Measurements from ENCODE around the gene CFAP299.
"Not testable (repeated sequence)": the region's sequence is repeated elsewhere in the genome, so short reads cannot be mapped to it uniquely, and the experiment has no call there.

CFAP299 gene

GRCh38 chr4:80313627-80314026 lies 21.9 kb upstream of the CFAP299 start:
- H3K27ac ChIP-seq (ENCODE audit: low read depth, low read length, poor library complexity, severe bottlenecking): no peak overlapping the region
- no peaks in the 10 kb centered on the region for H3K27me3 ChIP-seq (ENCODE audit: insufficient read depth, low read length)
- H3K79me2 ChIP-seq (ENCODE audit: insufficient read depth, low read length): no peaks in the 10 kb centered on the region
- no peaks in the 10 kb centered on the region for H4K20me1 ChIP-seq (ENCODE audit: insufficient read depth, low read length)
- TF ChIP-seq CTCF (IDR thresholded peaks at IDR 0.05; ENCODE audit: low read length) (no peak), EZH2 (IDR thresholded peaks at IDR 0.05; ENCODE audit: borderline replicate concordance, low read length) (no peak)
- H3K9me3 ChIP-seq (ENCODE audit: low read length): no peaks in the 10 kb centered on the region
- no peak overlapping the region for H2AFZ ChIP-seq (ENCODE audit: low read length)
- no peaks in the 10 kb centered on the region for H3K4me1 ChIP-seq (ENCODE audit: insufficient read depth, low read length, severe bottlenecking)
- no peak overlapping the region for H3K4me3 ChIP-seq (ENCODE audit: low read depth, low read length, poor library complexity, severe bottlenecking)
- H3K4me2 ChIP-seq (ENCODE audit: low read length): no peak overlapping the region
- no peak overlapping the region for H3K9ac ChIP-seq (ENCODE audit: low read length)
- H3K9me2 ChIP-seq (ENCODE audit: low read depth, low read length): no peaks in the 10 kb centered on the region; the same call in 1 of the 2 replicates
- H3K36me3 ChIP-seq (ENCODE audit: insufficient read depth, low read length): no peaks in the 10 kb centered on the region
- no peaks in the 10 kb centered on the region for H3F3A ChIP-seq (ENCODE audit: insufficient read depth, low read length)

DNA sequence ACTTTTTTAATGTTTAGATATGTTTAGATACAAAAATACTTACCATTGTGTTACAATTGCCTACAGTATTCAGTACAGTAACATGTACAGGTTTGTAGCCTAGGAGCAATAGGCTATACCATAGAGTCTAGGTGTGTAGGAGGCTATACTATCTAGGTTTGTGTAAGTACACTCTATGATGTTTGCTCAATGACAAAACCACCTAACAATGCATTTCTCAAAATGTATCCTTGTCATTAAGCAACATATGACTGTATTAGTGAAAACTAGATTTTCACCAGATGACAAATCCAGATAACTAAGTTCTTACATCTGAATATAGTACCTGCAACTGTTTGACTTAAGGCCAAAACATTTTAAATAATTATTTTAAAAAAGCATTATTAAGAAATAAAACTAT lies 19.7 kb upstream of the CFAP299 start:
- not testable (repeated sequence) for H3K27ac ChIP-seq (ENCODE audit: low read depth, low read length, poor library complexity, severe bottlenecking); H3F3A ChIP-seq (ENCODE audit: insufficient read depth, low read length); H3K36me3 ChIP-seq (ENCODE audit: insufficient read depth, low read length); H3K4me2 ChIP-seq (ENCODE audit: low read length); H3K79me2 ChIP-seq (ENCODE audit: insufficient read depth, low read length); H3K4me1 ChIP-seq (ENCODE audit: insufficient read depth, low read length, severe bottlenecking); H3K9me2 ChIP-seq (ENCODE audit: low read depth, low read length); H3K9me3 ChIP-seq (ENCODE audit: low read length); H4K20me1 ChIP-seq (ENCODE audit: insufficient read depth, low read length); H3K4me3 ChIP-seq (ENCODE audit: low read depth, low read length, poor library complexity, severe bottlenecking); H3K9ac ChIP-seq (ENCODE audit: low read length); H3K27me3 ChIP-seq (ENCODE audit: insufficient read depth, low read length); H2AFZ ChIP-seq (ENCODE audit: low read length)

DNA sequence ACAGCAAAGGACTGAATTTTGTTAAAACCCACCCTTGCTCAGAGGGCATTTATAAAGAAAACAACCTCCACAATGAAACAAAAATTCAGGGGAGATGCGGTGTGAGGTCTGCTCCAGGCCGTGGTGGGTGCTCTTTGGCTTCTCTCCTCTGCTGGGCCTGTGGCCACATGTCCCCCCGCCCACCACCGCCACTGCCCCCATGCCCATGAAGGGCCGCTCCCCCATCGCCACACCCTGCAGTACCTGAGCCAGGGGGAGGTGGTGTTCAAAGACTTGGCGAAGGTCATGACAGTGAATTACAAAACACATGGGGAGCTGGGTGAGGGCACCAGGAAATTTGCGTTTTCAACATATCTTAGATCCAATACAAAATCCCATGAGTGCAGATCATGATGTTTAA lies 14.2 kb upstream of the CFAP299 start:
- Histone ChIP-seq H3K4me1 (ENCODE audit: insufficient read depth, low read length, severe bottlenecking) (no peaks in the 10 kb centered on the region), H3K9ac (ENCODE audit: low read length) (no peak overlapping the region), H3F3A (ENCODE audit: insufficient read depth, low read length) (no peaks in the 10 kb centered on the region), H3K36me3 (ENCODE audit: insufficient read depth, low read length) (no peaks in the 10 kb centered on the region), H2AFZ (ENCODE audit: low read length) (no peak overlapping the region), H3K79me2 (ENCODE audit: insufficient read depth, low read length) (no peaks in the 10 kb centered on the region), H3K27ac (ENCODE audit: low read depth, low read length, poor library complexity, severe bottlenecking) (no peak overlapping the region), H3K9me3 (ENCODE audit: low read length) (no peaks in the 10 kb centered on the region), H3K9me2 (ENCODE audit: low read depth, low read length) (no peaks in the 10 kb centered on the region), H3K4me2 (ENCODE audit: low read length) (no peak overlapping the region), H3K27me3 (ENCODE audit: insufficient read depth, low read length) (0 out of 2 replicates have a peak, but pooled peaks cover 4% of the 10 kb centered on the region), H4K20me1 (ENCODE audit: insufficient read depth, low read length) (no peaks in the 10 kb centered on the region), H3K4me3 (ENCODE audit: low read depth, low read length, poor library complexity, severe bottlenecking) (no peak overlapping the region)
- TF ChIP-seq CTCF (IDR thresholded peaks at IDR 0.05; ENCODE audit: low read length) (no peak), EZH2 (IDR thresholded peaks at IDR 0.05; ENCODE audit: borderline replicate concordance, low read length) (no peak)

DNA sequence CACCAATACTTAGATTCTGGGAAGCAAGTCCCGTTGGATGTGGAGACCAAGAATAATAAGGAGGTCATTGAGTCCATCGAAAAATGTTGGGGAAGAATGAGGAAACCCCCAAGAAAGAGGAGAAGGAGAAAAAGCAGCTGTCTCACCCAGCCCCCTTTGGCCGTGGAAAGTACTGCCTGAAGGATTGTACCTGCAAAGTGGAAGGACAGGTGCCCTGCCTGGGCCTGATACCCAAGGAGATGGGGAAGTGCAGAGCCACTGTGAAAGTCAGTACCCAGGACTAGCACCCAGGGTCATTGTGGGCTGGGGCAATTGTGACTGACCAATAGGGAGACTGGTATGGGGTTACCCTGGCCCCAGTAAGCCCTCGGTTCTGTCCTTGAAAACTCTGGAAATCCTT lies 13.8 kb upstream of the CFAP299 start:
- H3K79me2 ChIP-seq (ENCODE audit: insufficient read depth, low read length): no peaks in the 10 kb centered on the region
- no peaks in the 10 kb centered on the region for H3K9me2 ChIP-seq (ENCODE audit: low read depth, low read length)
- 0 out of 2 replicates have a peak, but pooled peaks cover 4% of the 10 kb centered on the region for H3K27me3 ChIP-seq (ENCODE audit: insufficient read depth, low read length)
- H3K4me1 ChIP-seq (ENCODE audit: insufficient read depth, low read length, severe bottlenecking): no peaks in the 10 kb centered on the region
- H3K4me3 ChIP-seq (ENCODE audit: low read depth, low read length, poor library complexity, severe bottlenecking): no peak overlapping the region
- no peaks in the 10 kb centered on the region for H3F3A ChIP-seq (ENCODE audit: insufficient read depth, low read length)
- no peaks in the 10 kb centered on the region for H3K9me3 ChIP-seq (ENCODE audit: low read length)
- H3K36me3 ChIP-seq (ENCODE audit: insufficient read depth, low read length): no peaks in the 10 kb centered on the region
- no peak overlapping the region for H2AFZ ChIP-seq (ENCODE audit: low read length)
- H3K4me2 ChIP-seq (ENCODE audit: low read length): no peak overlapping the region
- no peaks in the 10 kb centered on the region for H4K20me1 ChIP-seq (ENCODE audit: insufficient read depth, low read length)
- no peak for TF ChIP-seq CTCF (IDR thresholded peaks at IDR 0.05; ENCODE audit: low read length)
- TF ChIP-seq EZH2 (IDR thresholded peaks at IDR 0.05; ENCODE audit: borderline replicate concordance, low read length): no peak
- no peak overlapping the region for H3K27ac ChIP-seq (ENCODE audit: low read depth, low read length, poor library complexity, severe bottlenecking)
- H3K9ac ChIP-seq (ENCODE audit: low read length): no peak overlapping the region
